Astrocyte (in vitro differentiated cells and primary cell): ENCODE results near the gene PBXIP1. TPM values are rescaled to one million over a fixed set of nuclear protein-coding genes. Genes with fewer than 3 reads are reported as not detected.

Experiments
- DNase-seq: peaks from one replicate; pipeline ENCODE4 v3.0.0-alpha.2; 2010; ENCODE audit warnings: low read depth
- FAIRE-seq: peaks from 2 replicates; lab custom pipeline; 2011; peaks lifted over from hg19 to GRCh38; lab: Jason Lieb, UNC
- H2AFZ ChIP-seq: 2 replicates; pipeline ENCODE4 v1.6.0; 2012; ENCODE audit warnings: low read depth, low read length, inconsistent platforms
- H3K27ac ChIP-seq: 2 replicates; pipeline ENCODE4 v1.5.1; 2011; ENCODE audit warnings: low read depth, low read length, inconsistent platforms
- H3K27me3 ChIP-seq: 2 replicates; pipeline ENCODE4 v1.6.0; 2011; ENCODE audit warnings: low read length, inconsistent platforms; ENCODE audit not compliant: insufficient read depth
- H3K36me3 ChIP-seq: 2 replicates; pipeline ENCODE4 v1.5.1; 2011; ENCODE audit warnings: low read length, inconsistent platforms; ENCODE audit not compliant: insufficient read depth
- H3K4me1 ChIP-seq: 2 replicates; pipeline ENCODE4 v1.5.1; 2011; ENCODE audit warnings: low read length, inconsistent platforms; ENCODE audit not compliant: insufficient read depth
- H3K4me2 ChIP-seq: 2 replicates; pipeline ENCODE4 v1.6.0; 2012; ENCODE audit warnings: low read length, inconsistent platforms
- H3K4me3 ChIP-seq: 2 replicates; pipeline ENCODE4 v1.5.1; 2011; ENCODE audit warnings: low read depth, mild to moderate bottlenecking, low read length, inconsistent platforms; ENCODE audit not compliant: insufficient read depth
- H3K79me2 ChIP-seq: 2 replicates; pipeline ENCODE4 v1.6.0; 2012; ENCODE audit warnings: mild to moderate bottlenecking, low read length, inconsistent platforms; ENCODE audit not compliant: insufficient read depth
- H3K9ac ChIP-seq: 2 replicates; pipeline ENCODE4 v1.6.0; 2012; ENCODE audit warnings: mild to moderate bottlenecking, low read length, inconsistent platforms
- H3K9me3 ChIP-seq: 2 replicates; pipeline ENCODE4 v1.5.1; 2012; ENCODE audit warnings: low read depth, mild to moderate bottlenecking, low read length, inconsistent platforms; ENCODE audit not compliant: insufficient read depth
- H4K20me1 ChIP-seq: 2 replicates; pipeline ENCODE4 v1.6.0; 2012; ENCODE audit warnings: low read length, inconsistent platforms; ENCODE audit not compliant: insufficient read depth
- H3K27ac Mint-ChIP-seq: one replicate; pipeline ENCODE4 v1.8.0; 2021; ENCODE audit warnings: mild to moderate bottlenecking, mixed read lengths; ENCODE audit not compliant: unreplicated experiment
- H3K27me3 Mint-ChIP-seq: one replicate; pipeline ENCODE4 v1.8.0; 2021; ENCODE audit warnings: low read depth, mixed read lengths; ENCODE audit not compliant: unreplicated experiment
- H3K36me3 Mint-ChIP-seq: one replicate; pipeline ENCODE4 v1.8.0; 2021; ENCODE audit warnings: low read depth, mixed read lengths; ENCODE audit not compliant: unreplicated experiment
- H3K4me1 Mint-ChIP-seq: one replicate; pipeline ENCODE4 v1.8.0; 2021; ENCODE audit warnings: low read depth, mixed read lengths; ENCODE audit not compliant: unreplicated experiment
- H3K4me3 Mint-ChIP-seq: one replicate; pipeline ENCODE4 v1.8.0; 2021; ENCODE audit warnings: mild to moderate bottlenecking, moderate library complexity, mixed read lengths; ENCODE audit not compliant: unreplicated experiment
- H3K9me3 Mint-ChIP-seq: one replicate; pipeline ENCODE4 v1.8.0; 2021; ENCODE audit warnings: mild to moderate bottlenecking, mixed read lengths; ENCODE audit not compliant: unreplicated experiment
- CTCF ChIP-seq: IDR thresholded peaks from 2 replicates; pipeline ENCODE4 v1.5.1; 2011; ENCODE audit warnings: low read depth, mild to moderate bottlenecking, inconsistent platforms, low read length, moderate library complexity; ENCODE audit not compliant: insufficient read depth
- EZH2 ChIP-seq: IDR thresholded peaks from 2 replicates; pipeline ENCODE4 v1.6.1; 2012; ENCODE audit warnings: mild to moderate bottlenecking, low read length, inconsistent platforms; ENCODE audit not compliant: insufficient read depth
- total RNA-seq: library from RNA; stranded (reverse); gene quantifications from 2 replicates; pipeline ENCODE4 v1.2.1, GENCODE V29; 2021

Gene PBXIP1
- total RNA-seq, 1 donor from 2014 or later = 89.2 TPM

- FAIRE-seq = no peak
- Histone ChIP-seq H2AFZ (no peak overlapping the region), H3K27me3 (no peaks in the 10 kb centered on the region), H3K4me2 (no peak overlapping the region), H3K4me3 (no peak overlapping the region), H4K20me1 (peaks cover 21% of the 10 kb centered on the region), H3K9me3 (no peaks in the 10 kb centered on the region), H3K36me3 (peaks cover 11% of the 10 kb centered on the region), H3K79me2 (peaks cover 33% of the 10 kb centered on the region), H3K9ac (no peak overlapping the region), H3K27ac (no peak overlapping the region), H3K4me1 (peaks cover 46% of the 10 kb centered on the region)
- Mint-ChIP-seq H3K4me3 (peak overlapping the region; percentile 60), H3K27me3 (no peaks in the 10 kb centered on the region), H3K4me1 (peaks cover 32% of the 10 kb centered on the region), H3K9me3 (no peaks in the 10 kb centered on the region), H3K36me3 (peaks cover 11% of the 10 kb centered on the region), H3K27ac (no peak overlapping the region)
- TF ChIP-seq EZH2 (no peak), CTCF (no peak)
- no peak for DNase-seq
Observed at GRCh38 chr1:154959426-154959780, 3.5 kb upstream of the PBXIP1 start.

- Histone ChIP-seq H3K9ac (no peak overlapping the region), H3K79me2 (peaks cover 32% of the 10 kb centered on the region), H2AFZ (no peak overlapping the region), H3K4me2 (no peak overlapping the region), H3K27ac (no peak overlapping the region), H3K4me3 (no peak overlapping the region), H3K36me3 (peaks cover 7% of the 10 kb centered on the region), H4K20me1 (peaks cover 21% of the 10 kb centered on the region), H3K4me1 (peaks cover 45% of the 10 kb centered on the region), H3K9me3 (no peaks in the 10 kb centered on the region), H3K27me3 (no peaks in the 10 kb centered on the region)
- peaks cover 36% of the 10 kb centered on the region for H3K4me1 Mint-ChIP-seq
- H3K4me3 Mint-ChIP-seq = peak overlapping the region; percentile 42
- H3K27ac Mint-ChIP-seq = peak overlapping the region; percentile 81
- TF ChIP-seq CTCF (no peak), EZH2 (no peak)
- H3K9me3 Mint-ChIP-seq = no peaks in the 10 kb centered on the region
- no peaks in the 10 kb centered on the region for H3K27me3 Mint-ChIP-seq
- H3K36me3 Mint-ChIP-seq = peaks cover 9% of the 10 kb centered on the region
- FAIRE-seq (no peak), DNase-seq (no peak)
Observed at GRCh38 chr1:154958681-154959425, 3.0 kb upstream of the PBXIP1 start.

DNA sequence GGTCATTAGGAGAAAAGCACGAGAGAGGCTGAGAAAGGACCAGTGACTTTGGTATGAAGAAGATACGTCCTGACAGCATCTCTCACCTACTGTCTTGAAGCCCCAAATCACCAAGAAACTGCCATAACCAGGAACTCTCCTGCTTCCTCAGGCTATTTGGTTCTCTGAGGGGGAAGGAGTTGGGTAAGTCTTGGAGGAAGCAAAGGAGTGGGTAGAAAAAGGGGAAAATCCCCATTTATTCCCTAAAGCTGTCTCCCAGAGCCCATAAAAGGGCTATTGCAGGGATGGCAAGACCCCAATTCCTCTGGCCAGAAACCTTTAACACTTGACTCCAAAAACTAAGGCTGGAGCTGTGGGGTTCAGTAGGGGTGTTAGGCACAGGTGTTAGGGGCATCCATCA is 2.1 kb upstream of the PBXIP1 start:
- FAIRE-seq (no peak), DNase-seq (no peak)
- H3K9me3 ChIP-seq = no peaks in the 10 kb centered on the region
- H3K4me3 ChIP-seq = no peak overlapping the region
- no peaks in the 10 kb centered on the region for H3K27me3 ChIP-seq
- H3K36me3 ChIP-seq = peaks cover 1% of the 10 kb centered on the region
- H3K79me2 ChIP-seq = peaks cover 36% of the 10 kb centered on the region
- H3K4me1 Mint-ChIP-seq = peaks cover 36% of the 10 kb centered on the region
- no peak overlapping the region for H3K27ac ChIP-seq
- H3K4me3 Mint-ChIP-seq = peak overlapping the region; percentile 42
- peaks cover 20% of the 10 kb centered on the region for H4K20me1 ChIP-seq
- H3K9me3 Mint-ChIP-seq = no peaks in the 10 kb centered on the region
- TF ChIP-seq EZH2 = no peak
- TF ChIP-seq CTCF = no peak
- H3K4me1 ChIP-seq = peaks cover 41% of the 10 kb centered on the region
- H2AFZ ChIP-seq = no peak overlapping the region
- peak overlapping the region; percentile 81 for H3K27ac Mint-ChIP-seq
- peak overlapping the region; percentile 3 for H3K9ac ChIP-seq
- no peaks in the 10 kb centered on the region for H3K27me3 Mint-ChIP-seq
- H3K36me3 Mint-ChIP-seq = peaks cover 8% of the 10 kb centered on the region
- no peak overlapping the region for H3K4me2 ChIP-seq
